Endodermal cell (in vitro differentiated cells): ENCODE measurements around the gene AP4B1. TPM values are rescaled to one million over a fixed set of nuclear protein-coding genes. Genes with fewer than 3 reads are reported as not detected.

Experiments used
- DNase-seq: peaks from one replicate; pipeline ENCODE4 v3.0.0-alpha.2; 2017
- H3K27ac ChIP-seq: 2 replicates; pipeline ENCODE4 v1.5.1; 2013; ENCODE audit warnings: mild to moderate bottlenecking, low read depth, low read length, moderate library complexity
- H3K27me3 ChIP-seq: 2 replicates; pipeline ENCODE4 v1.6.1; 2013; ENCODE audit warnings: mild to moderate bottlenecking, low read length, moderate library complexity; ENCODE audit not compliant: insufficient read depth, control insufficient read depth, poor library complexity, severe bottlenecking
- H3K36me3 ChIP-seq: 2 replicates; pipeline ENCODE4 v1.7.0; 2013; ENCODE audit warnings: mild to moderate bottlenecking, low read length, moderate library complexity; ENCODE audit not compliant: control insufficient read depth, insufficient read depth
- H3K4me1 ChIP-seq: one replicate; pipeline ENCODE4 v1.7.0; 2013; ENCODE audit warnings: low read length; ENCODE audit not compliant: control insufficient read depth, insufficient read depth
- H3K4me3 ChIP-seq: 2 replicates; pipeline ENCODE4 v1.5.1; 2013; ENCODE audit warnings: mild to moderate bottlenecking, low read length, moderate library complexity
- H3K9ac ChIP-seq: 2 replicates; pipeline ENCODE4 v1.6.1; 2013; ENCODE audit warnings: mild to moderate bottlenecking, low read length, moderate library complexity; ENCODE audit not compliant: poor library complexity, severe bottlenecking; ENCODE audit errors: extremely low read depth
- H3K9me3 ChIP-seq: 2 replicates; pipeline ENCODE4 v1.6.1; 2013; ENCODE audit warnings: mild to moderate bottlenecking, low read length, moderate library complexity; ENCODE audit not compliant: control insufficient read depth
- H3K27ac Mint-ChIP-seq: 2 replicates; pipeline ENCODE4 v1.8.0; 2020; ENCODE audit warnings: mixed read lengths
- H3K27me3 Mint-ChIP-seq: 2 replicates; pipeline ENCODE4 v1.8.0; 2021; ENCODE audit warnings: mild to moderate bottlenecking, mixed read lengths; ENCODE audit not compliant: insufficient read depth
- H3K36me3 Mint-ChIP-seq: 2 replicates; pipeline ENCODE4 v1.8.0; 2020; ENCODE audit warnings: low read depth, mixed read lengths
- H3K4me1 Mint-ChIP-seq: 2 replicates; pipeline ENCODE4 v1.8.0; 2020; ENCODE audit warnings: mixed read lengths
- H3K4me3 Mint-ChIP-seq: 2 replicates; pipeline ENCODE4 v1.8.0; 2020; ENCODE audit warnings: mild to moderate bottlenecking, moderate library complexity, mixed read lengths
- H3K9me3 Mint-ChIP-seq: 2 replicates; pipeline ENCODE4 v1.8.0; 2020; ENCODE audit warnings: mild to moderate bottlenecking, mixed read lengths
- CTCF ChIP-seq: fragments of 200-600 bp; sonication (generic); conservative IDR thresholded peaks from 2 replicates; pipeline ENCODE4 v1.5.0; 2021; ENCODE audit warnings: antibody characterized with exemption, mild to moderate bottlenecking
- WGBS, 2 experiments: methylation state at CpG; one replicate each; pipeline versions ENCODE4 v1.1.5 to v1.1.7; 2013; ENCODE audit warnings: missing lambda C conversion rate in 2 of 2, mixed read lengths in 1 of 2; ENCODE audit not compliant: insufficient coverage in 1 of 2, insufficient read length in 1 of 2; 5-methylcytosine and 5-hydroxymethylcytosine counted together
- total RNA-seq, 2 donors: library from RNA; stranded (reverse); fragmentation: NEBNext Ultra II Directional in 1 of 2; extraction: Animal tissue kit (Norgen Biotek cat#: 25700) in 1 of 2; gene quantifications; 2 replicates in 1 of 2; 3 replicates in 1 of 2; pipeline ENCODE4 v1.2.1, GENCODE V29; 2021

The AP4B1 gene
- total RNA-seq, 2 donors from 2014 or later: 9.6 to 14.7 TPM

GRCh38 chr1:113918243-113918642 lies 13.6 kb upstream of the AP4B1 start:
- Mint-ChIP-seq H3K27me3 (peaks cover 10% of the 10 kb centered on the region), H3K4me1 (peaks cover under 1% of the 10 kb centered on the region), H3K4me3 (no peak overlapping the region), H3K27ac (no peak overlapping the region), H3K36me3 (no peaks in the 10 kb centered on the region), H3K9me3 (no peaks in the 10 kb centered on the region)
- Histone ChIP-seq H3K9ac (no peak overlapping the region), H3K27me3 (peaks cover 12% of the 10 kb centered on the region), H3K36me3 (peaks cover 8% of the 10 kb centered on the region), H3K4me3 (no peak overlapping the region), H3K27ac (no peak overlapping the region), H3K4me1 (no peaks in the 10 kb centered on the region), H3K9me3 (no peaks in the 10 kb centered on the region)
- DNase-seq: no peak
- no peak for TF ChIP-seq CTCF

- H3K4me1 Mint-ChIP-seq: peaks cover 2% of the 10 kb centered on the region
- 82 to 87% methylated on average over 2 of the region's 2 CpGs for WGBS, 2 experiments
- no peak overlapping the region for H3K27ac Mint-ChIP-seq
- Histone ChIP-seq H3K36me3 (peaks cover 15% of the 10 kb centered on the region), H3K27ac (no peak overlapping the region), H3K4me3 (no peak overlapping the region), H3K9me3 (no peaks in the 10 kb centered on the region), H3K27me3 (peaks cover 11% of the 10 kb centered on the region), H3K9ac (no peak overlapping the region), H3K4me1 (no peaks in the 10 kb centered on the region)
- no peak for TF ChIP-seq CTCF
- H3K4me3 Mint-ChIP-seq: no peak overlapping the region
- no peaks in the 10 kb centered on the region for H3K9me3 Mint-ChIP-seq
- no peak for DNase-seq
- peaks cover 6% of the 10 kb centered on the region for H3K27me3 Mint-ChIP-seq
- peaks cover under 1% of the 10 kb centered on the region for H3K36me3 Mint-ChIP-seq
Measured at GRCh38 chr1:113917400-113918082, 12.9 kb upstream of the AP4B1 start.

DNA sequence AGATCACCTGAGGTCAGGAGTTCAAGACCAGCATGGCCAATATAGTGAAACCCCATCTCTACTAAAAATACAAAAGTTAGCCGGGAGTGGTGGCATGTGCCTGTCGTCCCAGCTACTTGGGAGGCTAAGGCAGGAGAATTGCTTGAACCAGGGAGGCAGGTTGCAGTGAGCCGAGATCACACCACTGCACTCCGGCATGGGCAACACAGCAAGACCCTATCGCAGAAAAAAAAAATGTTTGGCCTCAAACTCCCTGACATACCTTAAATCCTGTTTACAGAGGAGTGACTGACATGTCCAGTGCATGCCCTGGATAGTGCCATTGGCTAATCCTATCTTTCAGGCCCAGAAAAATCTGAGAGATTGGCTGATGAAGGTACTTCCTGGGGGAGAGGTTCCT lies 12.4 kb upstream of the AP4B1 start:
- Mint-ChIP-seq H3K4me3 (no peak overlapping the region), H3K27me3 (peaks cover 6% of the 10 kb centered on the region), H3K4me1 (peaks cover 2% of the 10 kb centered on the region), H3K27ac (no peak overlapping the region), H3K36me3 (peaks cover 2% of the 10 kb centered on the region), H3K9me3 (no peaks in the 10 kb centered on the region)
- Histone ChIP-seq H3K4me3 (no peak overlapping the region), H3K27ac (no peak overlapping the region), H3K9me3 (no peaks in the 10 kb centered on the region), H3K36me3 (peaks cover 18% of the 10 kb centered on the region), H3K9ac (no peak overlapping the region), H3K4me1 (no peaks in the 10 kb centered on the region), H3K27me3 (peaks cover 5% of the 10 kb centered on the region)
- WGBS, 2 experiments: 76 to 94% methylated on average over 4 to 5 of the region's 5 CpGs
- no peak for DNase-seq
- TF ChIP-seq CTCF: no peak
